GM19025 (cell line): Measurements from ENCODE around the gene CMYA5.
"Not testable (repeated sequence)": the region's sequence is repeated elsewhere in the genome, so short reads cannot be mapped to it uniquely, and the experiment has no call there.

Experiments used
- ATAC-seq: cut with Tn5 transposase; IDR thresholded peaks from one replicate; pipeline ENCODE4 v1.9.1; 2021; ENCODE audit warnings: mild to moderate bottlenecking, low read depth, moderate library complexity; ENCODE audit not compliant: unreplicated experiment

The CMYA5 gene

GRCh38 chr5:79689541-79690466, at the start of gene CMYA5:
Gene CMYA5, plus strand, starts transcription at chr5:79689836. Its CDS starts 72 bp downstream, at chr5:79689908.
- no peak for ATAC-seq

- ATAC-seq, result no peak
Observed at GRCh38 chr5:79640571-79641055, 49.0 kb upstream of the CMYA5 start.

GRCh38 chr5:79641414-79641813, 48.2 kb upstream of the CMYA5 start:
- no peak for ATAC-seq

- ATAC-seq, result no peak
Observed at GRCh38 chr5:79642210-79642609, 47.4 kb upstream of the CMYA5 start.

GRCh38 chr5:79653843-79654242, 35.8 kb upstream of the CMYA5 start:
- ATAC-seq, result no peak

GRCh38 chr5:79663212-79663611, 26.4 kb upstream of the CMYA5 start:
- ATAC-seq, result no peak

- no peak for ATAC-seq
Observed at GRCh38 chr5:79666758-79667157, 22.9 kb upstream of the CMYA5 start.

GRCh38 chr5:79672392-79672791, 17.2 kb upstream of the CMYA5 start:
- ATAC-seq, result no peak

- ATAC-seq, result not testable (repeated sequence)
Observed at GRCh38 chr5:79676354-79676753, 13.3 kb upstream of the CMYA5 start.

- ATAC-seq, result not testable (repeated sequence)
Observed at GRCh38 chr5:79682102-79682501, 7.5 kb upstream of the CMYA5 start.

- no peak for ATAC-seq
Observed at GRCh38 chr5:79684782-79685181, 4.9 kb upstream of the CMYA5 start.

- ATAC-seq, result no peak
Observed at GRCh38 chr5:79685627-79686026, 4.0 kb upstream of the CMYA5 start.

- no peak for ATAC-seq
Observed at GRCh38 chr5:79686799-79687198, 2.8 kb upstream of the CMYA5 start.

- ATAC-seq, result no peak
Observed at GRCh38 chr5:79687889-79688288, 1.7 kb upstream of the CMYA5 start.

- ATAC-seq, result no peak
Observed at GRCh38 chr5:79691007-79691406, 1.4 kb downstream of the CMYA5 start.

- no peak for ATAC-seq
Observed at GRCh38 chr5:79692596-79692995, 3.0 kb downstream of the CMYA5 start.

- ATAC-seq, result no peak
Observed at GRCh38 chr5:79694183-79694582, 4.5 kb downstream of the CMYA5 start.

GRCh38 chr5:79694652-79695051, 5.0 kb downstream of the CMYA5 start:
- ATAC-seq, result no peak

- no peak for ATAC-seq
Observed at GRCh38 chr5:79695526-79695925, 5.9 kb downstream of the CMYA5 start.

- ATAC-seq, result no peak
Observed at GRCh38 chr5:79697222-79698170, 7.9 kb downstream of the CMYA5 start.
